GM19467 (cell line): ENCODE data around the gene EGR1.
"Not testable (repeated sequence)": the region's sequence is repeated elsewhere in the genome, so short reads cannot be mapped to it uniquely, and the experiment has no call there.

Source experiments
- ATAC-seq: cut with Tn5 transposase; IDR thresholded peaks from one replicate; pipeline ENCODE4 v1.9.1; 2021; ENCODE audit warnings: mild to moderate bottlenecking, moderate library complexity; ENCODE audit not compliant: unreplicated experiment

The EGR1 gene

DNA sequence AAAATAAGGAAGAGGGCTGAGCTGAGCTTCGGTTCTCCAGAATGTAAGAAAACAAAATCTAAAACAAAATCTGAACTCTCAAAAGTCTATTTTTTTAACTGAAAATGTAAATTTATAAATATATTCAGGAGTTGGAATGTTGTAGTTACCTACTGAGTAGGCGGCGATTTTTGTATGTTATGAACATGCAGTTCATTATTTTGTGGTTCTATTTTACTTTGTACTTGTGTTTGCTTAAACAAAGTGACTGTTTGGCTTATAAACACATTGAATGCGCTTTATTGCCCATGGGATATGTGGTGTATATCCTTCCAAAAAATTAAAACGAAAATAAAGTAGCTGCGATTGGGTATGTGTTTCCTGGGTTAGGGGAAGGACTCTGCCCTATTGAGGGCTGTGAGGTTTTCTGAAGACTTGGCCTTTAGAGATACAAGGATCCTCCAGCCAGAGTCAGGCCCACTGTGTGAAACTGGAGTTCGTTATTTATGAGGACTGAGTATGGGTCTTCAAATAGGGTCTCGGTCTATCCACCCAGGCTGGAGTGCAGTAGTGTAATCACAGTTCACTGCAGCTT is 3.8 kb downstream of the EGR1 start:
- no peak for ATAC-seq

DNA sequence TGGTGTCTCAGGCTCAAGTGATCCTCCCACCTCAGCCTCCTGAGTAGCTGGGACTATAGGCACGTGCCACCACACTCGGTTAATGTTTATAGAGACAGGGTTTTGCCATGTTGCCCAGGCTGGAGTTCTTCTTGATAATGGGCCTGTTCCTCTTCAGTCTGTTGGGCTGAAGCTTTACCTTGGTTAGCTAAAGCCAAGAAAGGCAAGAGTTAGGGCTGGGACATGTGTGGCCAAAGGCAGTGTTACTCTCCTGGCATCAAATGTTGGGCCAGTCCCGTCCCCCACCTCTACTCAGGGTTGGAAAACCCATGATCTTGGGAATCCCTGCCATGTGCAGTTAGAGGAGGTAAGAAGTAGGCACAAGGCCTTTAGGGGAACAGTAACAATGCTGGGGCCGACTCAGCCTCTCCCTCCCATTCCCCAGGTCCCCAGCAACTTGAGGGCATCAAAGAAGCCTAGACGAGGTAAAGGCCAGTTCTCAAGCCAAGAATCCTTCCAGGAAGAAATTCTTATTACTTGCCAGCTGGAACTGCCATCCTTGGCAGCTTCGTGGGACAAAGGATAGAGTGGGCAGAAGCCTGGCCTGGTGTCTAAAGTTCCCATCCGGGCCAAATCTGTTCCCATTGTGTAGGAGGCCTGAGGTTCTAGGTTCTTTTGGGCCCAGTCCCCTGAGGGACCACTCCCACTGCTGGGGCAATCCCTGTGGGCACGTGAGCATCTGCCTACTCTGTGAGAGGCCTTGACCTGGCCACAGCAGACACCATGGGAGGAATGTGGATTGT is 4.5 kb downstream of the EGR1 start:
- ATAC-seq, result no peak

DNA sequence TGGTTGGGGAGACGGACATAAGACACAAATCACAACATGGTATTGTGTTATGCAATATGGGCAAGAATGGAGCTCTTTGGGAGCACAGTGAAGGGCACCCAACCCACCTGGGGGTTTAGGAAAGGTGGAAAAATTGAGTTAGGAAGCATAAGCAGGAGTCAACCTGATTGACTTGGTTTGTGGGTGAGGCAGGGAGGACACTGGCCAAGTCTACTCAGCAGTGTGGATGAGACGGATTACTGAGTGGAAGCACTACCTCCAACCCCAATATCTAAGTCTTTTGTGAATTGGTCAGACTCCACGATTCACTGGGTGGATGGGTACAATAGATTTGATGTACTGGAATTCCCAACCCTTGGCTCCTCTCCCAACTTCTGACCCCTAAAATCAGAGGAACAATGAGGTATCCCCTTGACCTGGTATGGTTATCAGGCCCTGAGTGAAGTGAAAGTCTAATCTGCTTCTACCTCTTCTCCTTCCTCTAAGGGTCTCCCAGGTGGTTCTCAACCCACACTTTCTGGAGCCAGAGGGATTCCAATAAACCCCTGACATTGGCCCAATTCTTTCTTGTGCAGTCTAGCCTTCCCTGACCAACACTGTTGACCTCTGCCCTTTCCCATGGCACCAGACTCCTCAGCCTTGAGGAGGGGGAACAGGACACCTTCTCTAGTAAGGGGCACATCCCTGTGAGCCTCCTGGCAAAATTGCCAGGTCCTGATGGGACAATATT is 5.2 kb downstream of the EGR1 start:
- no peak for ATAC-seq

DNA sequence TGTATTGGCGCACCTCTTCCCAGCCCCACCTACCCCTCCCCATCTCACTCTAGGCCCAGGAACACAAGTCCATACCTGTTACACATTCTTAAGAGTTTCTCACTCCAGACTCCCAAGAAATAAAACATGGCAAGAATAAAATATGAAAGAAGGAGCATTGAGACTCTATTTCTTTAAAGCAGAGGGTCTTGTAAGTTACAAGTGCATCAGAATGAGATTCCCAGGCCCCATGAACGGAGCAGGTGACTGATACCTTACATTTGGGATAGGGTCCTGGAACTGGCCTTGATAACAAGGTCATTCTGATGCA is 5.7 kb downstream of the EGR1 start:
- ATAC-seq, result no peak

DNA sequence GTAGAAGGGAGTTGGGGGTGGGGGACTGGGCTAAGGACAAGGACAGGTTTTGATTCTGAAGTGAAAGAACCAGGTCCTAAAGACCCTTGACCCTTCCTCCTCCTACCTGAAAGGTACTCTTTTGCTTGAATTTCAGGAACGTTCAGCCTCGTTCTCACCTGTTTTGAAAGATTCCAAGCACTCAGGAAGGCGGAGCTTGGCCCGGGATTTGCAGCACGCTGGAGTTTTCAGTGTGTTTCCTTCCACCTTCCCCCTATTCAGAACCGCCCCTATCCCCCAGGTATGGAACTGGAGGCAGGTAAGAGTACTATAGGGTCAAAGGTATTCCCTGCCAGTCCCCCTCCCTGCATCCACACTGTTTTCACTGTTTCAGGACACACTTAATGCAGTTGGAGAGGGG is 7.1 kb downstream of the EGR1 start:
- no peak for ATAC-seq

DNA sequence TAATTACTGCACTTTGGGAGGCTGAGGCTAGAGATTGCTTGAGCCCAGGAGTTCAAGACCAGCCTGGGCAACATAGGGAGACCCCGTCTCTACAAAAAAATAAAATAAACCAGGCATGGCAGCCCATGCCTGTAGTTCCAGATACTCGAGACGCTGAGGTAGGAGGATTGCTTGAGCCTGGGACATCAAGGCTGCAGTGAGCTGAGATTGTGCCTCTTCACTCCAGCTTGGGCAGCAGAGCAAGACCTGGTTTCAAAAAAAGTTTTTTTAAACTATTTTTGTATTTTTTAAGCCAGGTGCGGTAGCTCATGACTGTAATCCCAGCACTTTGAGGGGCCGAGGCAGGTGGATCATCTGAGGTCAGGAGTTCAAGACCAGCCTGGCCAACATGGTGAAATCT is 7.9 kb downstream of the EGR1 start:
- not testable (repeated sequence) for ATAC-seq

DNA sequence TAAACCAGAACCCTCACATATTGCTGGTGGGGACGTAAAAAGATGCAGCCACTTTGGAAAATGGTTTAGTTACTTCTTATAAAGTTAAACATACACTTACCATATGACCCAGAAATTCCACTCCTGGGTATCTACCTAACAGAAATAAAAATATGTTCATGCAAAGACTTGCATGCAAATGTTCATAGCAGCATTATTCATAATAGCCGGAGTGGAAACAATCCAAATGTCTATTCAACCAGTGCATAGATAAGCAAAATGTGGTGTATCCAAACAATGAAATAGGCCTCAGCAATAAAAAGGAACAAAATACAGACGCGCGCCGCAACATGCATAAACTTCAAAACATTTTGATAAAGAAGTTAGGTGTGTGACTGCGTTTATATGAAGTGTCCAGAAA is 11.6 kb downstream of the EGR1 start:
- no peak for ATAC-seq

DNA sequence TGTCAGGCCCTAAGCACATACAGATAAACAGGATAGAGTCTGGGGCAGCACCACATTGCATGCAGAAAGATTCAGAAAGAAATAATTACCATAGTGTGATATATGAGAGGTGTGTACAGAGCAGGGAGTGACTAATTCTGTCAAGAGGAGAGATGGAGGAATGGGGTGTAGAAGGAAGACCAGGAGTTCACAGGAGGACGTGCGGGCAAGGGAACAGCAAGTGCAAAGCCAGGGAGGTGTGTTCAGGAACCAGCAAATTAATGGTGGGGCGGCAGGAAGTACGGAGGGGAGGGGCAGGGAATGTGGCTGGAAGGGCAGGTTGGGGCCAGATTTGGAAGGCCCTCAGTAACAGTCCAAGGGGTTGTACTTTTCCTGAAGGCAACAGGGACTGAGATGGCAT is 17.4 kb downstream of the EGR1 start:
- ATAC-seq, result no peak

DNA sequence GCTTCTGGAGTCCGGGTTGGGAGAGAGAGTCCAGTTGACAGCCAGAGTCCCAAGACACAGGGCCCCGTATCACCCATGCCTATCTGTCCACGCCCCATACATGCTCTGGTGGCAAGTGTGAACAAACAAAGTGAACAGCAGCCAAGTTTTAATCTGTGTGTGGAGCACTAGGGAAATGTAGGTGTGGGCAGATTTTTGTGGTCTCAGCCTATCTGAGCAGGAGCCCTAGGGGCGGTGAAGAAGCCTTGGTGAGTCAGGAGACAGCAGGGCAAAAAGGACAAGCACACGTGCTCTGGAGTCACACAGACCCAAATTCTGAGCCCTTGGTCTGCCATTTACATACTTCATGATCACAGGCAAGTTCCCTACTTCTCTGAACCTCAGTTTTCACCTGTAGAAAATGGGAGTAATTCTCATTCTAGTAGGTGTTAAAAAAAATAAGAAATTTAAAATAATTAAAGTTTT is 23.2 kb downstream of the EGR1 start:
- ATAC-seq, result no peak

DNA sequence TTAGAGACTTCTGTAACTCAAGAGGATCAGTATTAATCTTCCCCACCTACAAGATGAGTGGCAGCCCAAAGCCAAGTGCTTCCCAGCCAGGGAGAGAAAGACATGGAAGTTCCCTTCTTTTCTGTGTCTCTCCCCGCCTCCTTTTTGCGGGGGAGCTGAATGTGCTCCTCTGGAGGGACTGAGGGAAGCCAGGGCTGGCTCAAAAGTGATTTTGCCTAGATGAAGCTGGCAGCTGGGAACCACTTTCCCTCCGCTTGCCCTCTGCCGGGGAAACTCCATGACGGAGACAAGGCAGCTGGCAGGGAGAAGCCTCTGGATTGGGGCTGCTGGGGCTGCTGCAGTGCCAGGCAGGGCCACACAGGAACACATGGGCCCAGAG is 24.4 kb downstream of the EGR1 start:
- ATAC-seq, result no peak

DNA sequence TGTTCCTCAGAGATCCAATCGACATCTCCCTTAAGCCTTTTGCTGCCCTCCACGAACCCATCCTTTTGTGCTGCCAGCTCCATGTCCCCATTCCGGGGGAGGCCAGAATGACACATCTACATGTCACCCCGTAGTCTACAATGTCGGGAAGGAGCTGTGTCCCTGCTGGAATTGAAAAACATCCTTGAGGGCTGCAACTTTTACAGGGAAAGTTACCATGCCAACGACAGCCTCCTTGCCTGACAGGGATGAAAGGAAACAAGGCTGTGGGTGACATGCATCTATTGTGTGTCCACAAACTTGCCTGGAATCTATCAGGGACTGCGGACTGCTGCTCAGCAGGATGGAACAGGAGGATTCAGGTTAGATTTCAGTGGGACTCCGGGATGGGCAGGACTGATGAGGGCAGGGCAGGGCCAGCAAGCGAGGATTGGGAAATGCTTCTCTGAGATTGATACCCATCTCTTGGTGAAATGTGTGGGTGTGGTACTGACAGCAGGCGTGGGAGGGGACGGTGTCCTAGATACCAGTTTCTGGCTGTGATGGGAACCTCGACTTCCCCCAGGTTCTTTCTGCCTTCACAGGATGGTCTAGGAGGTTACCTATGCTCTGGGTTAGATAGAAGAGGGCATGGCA is 25.5 kb downstream of the EGR1 start:
- no peak for ATAC-seq

DNA sequence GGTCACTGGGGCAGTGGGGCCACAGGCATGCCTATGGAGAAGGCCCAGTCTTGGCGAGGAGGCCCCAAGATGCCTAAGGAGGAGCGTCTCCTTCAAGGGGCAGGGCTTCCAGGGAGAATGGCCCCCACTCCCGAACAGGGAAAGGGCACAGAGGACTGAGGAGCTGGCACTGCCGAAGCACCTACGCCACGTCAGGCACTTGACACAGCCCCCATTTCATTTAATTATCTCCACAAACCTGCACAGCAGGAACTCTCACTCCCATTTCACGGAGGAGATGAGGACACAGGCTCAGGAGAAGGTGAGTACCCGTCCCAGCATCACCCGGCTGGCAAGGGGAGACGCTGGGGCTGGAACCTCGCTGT is 26.0 kb downstream of the EGR1 start:
- ATAC-seq, result no peak

DNA sequence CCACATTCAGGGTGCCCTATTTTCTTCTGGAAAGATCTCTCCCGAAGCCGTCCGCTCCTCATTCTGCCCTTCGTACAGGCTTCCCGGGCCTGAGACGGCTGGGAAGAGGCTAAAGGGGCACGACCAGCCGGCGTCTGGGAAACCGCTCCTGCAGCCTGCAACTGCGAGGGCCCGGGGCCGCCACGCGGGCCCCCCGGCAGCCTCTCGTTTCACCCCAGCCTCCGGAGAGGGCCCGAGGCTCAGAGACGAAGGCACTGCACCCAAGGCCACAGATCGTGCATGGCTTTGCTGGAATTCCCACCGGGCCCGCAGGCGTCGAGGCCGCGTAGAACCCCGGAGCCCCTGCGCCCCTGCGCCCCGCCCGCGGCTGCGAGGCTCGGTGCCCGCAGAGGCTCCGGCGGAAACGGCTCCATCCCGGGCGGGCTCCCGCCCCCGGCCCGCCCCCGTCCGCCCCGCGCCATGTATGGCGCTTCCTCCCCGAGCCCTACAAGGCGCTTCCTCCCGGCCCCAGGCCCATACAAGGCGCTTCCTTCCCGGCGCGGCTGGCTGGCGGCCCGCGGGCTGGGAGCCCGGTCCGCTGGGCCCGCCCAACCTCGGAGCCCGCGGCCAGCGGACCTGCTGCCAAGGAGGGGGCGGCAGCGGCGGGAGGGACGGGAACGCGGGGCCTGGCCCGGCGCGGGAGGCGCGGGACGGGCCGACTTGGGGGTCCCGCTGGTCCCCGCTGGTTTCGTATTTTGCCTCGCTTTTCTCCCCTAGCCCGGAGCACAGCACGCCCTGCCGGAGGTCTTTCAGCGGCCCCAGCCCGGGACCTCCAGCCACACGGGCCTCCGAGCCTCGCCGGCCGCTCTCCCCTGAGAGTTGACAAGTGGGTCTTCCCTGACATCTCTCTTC is 26.6 kb downstream of the EGR1 start:
- peak; percentile 99 for ATAC-seq

DNA sequence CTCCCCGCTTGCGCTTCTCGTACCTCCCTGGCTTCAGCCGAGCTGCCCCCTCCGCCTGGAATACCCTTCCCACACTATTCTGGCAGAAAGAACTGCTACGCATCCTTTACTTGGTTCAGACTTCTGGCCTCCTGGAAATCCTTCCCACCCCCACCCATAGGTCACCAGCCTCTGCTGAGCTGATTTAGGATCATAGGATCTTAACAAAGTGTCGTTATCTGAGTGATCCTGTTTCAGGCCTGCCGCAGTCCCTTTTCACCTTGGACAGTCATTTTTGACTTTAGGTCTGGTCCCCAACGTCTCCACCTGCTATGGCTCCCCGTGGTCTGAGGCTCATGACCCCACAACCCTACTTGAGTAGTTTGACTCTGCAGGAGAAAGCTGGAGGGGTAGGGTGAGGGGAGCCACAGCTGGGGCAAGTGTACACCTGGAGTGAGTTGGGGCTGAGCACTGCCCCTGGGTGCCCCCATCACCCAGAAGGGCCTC is 27.3 kb downstream of the EGR1 start:
- ATAC-seq, result no peak

DNA sequence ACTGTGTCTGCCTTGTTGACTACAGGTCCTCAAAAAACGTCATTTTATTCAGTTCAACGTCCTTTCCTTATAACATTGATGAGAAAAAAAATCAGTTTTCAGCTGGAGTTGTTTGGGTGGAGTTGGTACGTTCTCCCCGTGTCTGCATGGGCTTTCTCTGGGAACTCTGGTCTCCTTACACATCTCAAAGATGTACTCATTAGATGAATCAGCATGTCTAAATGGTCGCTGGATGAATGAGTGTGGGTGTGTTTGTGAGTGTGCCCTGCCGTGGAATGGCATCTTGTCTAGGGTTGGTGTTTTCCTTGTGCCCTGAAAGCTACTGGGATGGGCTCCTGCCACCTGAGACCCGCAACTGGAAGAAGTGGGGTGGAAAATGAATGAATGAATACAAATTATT is 30.1 kb downstream of the EGR1 start:
- no peak for ATAC-seq

DNA sequence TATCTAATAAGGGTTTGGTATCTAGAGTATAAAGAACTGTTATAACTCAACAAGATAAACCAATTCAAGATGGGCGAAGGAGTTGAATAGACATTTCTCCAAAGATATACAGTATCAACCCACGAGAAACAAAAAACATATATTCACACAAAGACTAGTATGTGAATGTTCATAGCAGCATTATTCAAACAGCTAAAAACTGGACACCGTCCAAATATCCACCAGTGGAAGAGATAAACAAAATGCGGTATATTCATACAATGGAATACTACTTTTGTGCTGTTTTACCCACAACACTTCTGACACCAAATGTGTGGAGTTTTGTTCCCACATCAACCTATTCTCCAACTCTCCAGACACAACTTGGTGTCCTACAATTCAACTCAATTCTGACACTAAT is 33.1 kb downstream of the EGR1 start:
- ATAC-seq, result no peak

DNA sequence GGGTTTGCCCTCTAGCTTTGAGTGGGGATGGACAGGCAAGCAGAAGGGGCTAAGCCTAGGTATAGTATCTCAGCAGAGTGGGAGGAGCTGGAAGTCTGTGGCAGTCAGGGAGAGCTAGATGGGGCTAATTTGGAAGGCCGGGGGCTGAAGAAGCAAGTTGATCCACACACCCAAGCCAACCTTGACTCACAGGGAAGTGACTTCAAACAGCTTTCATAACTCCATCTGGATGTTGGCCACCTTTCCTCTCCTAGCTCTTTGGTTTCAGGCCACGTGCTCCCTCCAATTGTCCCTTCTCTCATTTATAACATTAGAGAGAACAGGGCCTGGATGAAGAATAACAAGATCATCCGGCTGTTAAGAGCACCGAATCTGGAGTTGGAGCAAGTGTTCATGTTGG is 36.8 kb downstream of the EGR1 start:
- ATAC-seq, result no peak

DNA sequence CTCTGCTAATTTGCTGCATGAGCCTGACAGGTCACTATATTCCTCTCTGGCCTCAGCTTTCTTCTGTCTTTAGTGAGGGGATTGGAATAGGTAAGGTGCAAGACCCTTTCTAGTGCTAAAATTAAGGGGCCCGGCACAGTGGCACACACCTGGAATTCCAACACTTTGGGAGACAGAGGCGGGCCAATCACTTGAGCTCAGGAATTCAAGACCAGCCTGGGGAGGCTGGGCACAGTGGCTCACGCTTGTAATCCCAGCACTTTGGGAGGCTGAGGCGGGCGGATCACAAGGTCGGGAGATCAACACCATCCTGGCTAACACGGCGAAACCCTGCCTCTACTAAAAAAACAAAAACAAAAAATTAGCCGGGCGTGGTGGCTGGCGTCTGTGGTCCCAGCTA is 37.2 kb downstream of the EGR1 start:
- no peak for ATAC-seq

DNA sequence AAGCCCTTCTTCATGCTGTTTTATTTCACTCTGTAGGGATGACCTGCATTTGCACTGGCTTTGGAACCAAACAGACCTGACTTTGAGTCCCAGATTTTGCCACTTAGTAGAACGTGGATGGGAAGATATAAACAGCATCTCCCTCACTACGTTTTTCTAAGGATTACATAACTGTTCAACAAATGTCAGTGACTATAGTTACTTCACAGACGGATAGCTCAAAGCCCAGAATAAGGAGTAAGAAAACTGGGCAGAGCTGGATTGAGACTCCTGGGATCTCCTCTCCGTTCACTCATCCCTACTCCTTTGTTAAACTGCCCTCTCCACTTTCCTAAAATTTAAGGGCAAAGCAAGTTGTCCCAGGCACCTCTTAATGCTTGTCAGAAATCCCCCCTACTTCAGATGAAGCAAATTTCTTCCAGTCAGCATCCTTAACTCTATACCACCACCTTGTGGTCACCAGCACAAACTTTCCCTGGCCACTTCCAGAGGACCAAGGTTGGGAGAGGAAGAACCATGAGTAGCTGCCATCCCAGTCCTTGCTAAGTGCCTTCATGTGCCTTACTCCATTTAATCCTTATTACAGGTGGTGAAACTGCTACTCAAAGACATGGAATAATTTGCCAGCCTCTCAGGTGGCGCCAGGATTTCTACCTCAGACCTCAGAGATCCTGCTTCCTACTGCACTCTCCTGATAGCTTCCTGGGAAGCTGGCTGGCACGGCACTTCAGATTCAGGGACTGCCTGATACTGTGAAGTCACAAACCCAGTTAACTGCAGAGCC is 38.4 kb downstream of the EGR1 start:
- ATAC-seq, result no peak

DNA sequence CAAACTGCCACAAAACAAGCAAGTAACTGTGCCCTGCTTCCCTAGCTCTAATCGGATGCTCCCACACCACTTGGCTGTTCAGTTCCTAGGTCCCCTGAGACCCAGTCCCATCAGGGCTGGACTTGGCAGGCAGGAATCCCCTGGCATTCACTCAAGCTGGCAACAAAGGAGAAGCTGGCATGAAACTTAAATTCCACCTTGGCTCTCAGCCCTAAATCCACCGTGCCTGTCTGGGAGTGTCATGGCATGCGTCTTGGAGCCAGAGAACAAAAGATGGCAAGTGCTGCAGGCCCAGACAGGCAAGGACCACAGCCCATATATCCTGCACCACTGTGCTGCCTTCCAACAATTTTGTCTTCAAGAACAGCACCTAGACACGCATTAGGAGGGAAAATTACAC is 39.5 kb downstream of the EGR1 start:
- ATAC-seq, result no peak
